NCI-H524 (cell line): ENCODE data around the gene CTNND2.

Experiments used
- DNase-seq, 2 experiments: peaks; one replicate each; lab custom pipeline; 2025; lab: John Stamatoyannopoulos, UW

The CTNND2 gene

GRCh38 chr5:11595045-11595444 lies 309.2 kb downstream of the CTNND2 start:
- DNase-seq, result peak in 1 of 2 experiments; percentile 48

- no peak for DNase-seq
These were observed 310.2 kb downstream of the CTNND2 start for GRCh38 chr5:11594021-11594420.

GRCh38 chr5:11590475-11590874 lies 313.8 kb downstream of the CTNND2 start:
- DNase-seq, result no peak

- no peak for DNase-seq
These were observed 315.4 kb downstream of the CTNND2 start for GRCh38 chr5:11588803-11589202.

- no peak for DNase-seq
These were observed 320.2 kb downstream of the CTNND2 start for GRCh38 chr5:11584017-11584416.

GRCh38 chr5:11579351-11579750 lies 324.9 kb downstream of the CTNND2 start:
- peak in 1 of 2 experiments; percentile 23 for DNase-seq

GRCh38 chr5:11574787-11575186 lies 329.5 kb downstream of the CTNND2 start:
- DNase-seq, result no peak

GRCh38 chr5:11573140-11573992 lies 330.9 kb downstream of the CTNND2 start:
- DNase-seq, result no peak

- DNase-seq, result no peak
These were observed 339.5 kb downstream of the CTNND2 start for GRCh38 chr5:11564706-11565105.

- no peak for DNase-seq
These were observed 340.4 kb downstream of the CTNND2 start for GRCh38 chr5:11563822-11564221.

GRCh38 chr5:11560915-11561697 lies 343.1 kb downstream of the CTNND2 start:
- no peak for DNase-seq

- no peak for DNase-seq
These were observed 347.2 kb downstream of the CTNND2 start for GRCh38 chr5:11557063-11557462.

GRCh38 chr5:11555171-11555570 lies 349.1 kb downstream of the CTNND2 start:
- DNase-seq, result no peak

GRCh38 chr5:11547730-11548129 lies 356.5 kb downstream of the CTNND2 start:
- no peak for DNase-seq

- DNase-seq, result no peak
These were observed 357.1 kb downstream of the CTNND2 start for GRCh38 chr5:11547140-11547539.

GRCh38 chr5:11540112-11540511 lies 364.1 kb downstream of the CTNND2 start:
- DNase-seq, result no peak

- peak in 1 of 2 experiments; percentile 60 for DNase-seq
These were observed 372.3 kb downstream of the CTNND2 start for GRCh38 chr5:11531811-11532555.

GRCh38 chr5:11528720-11529119 lies 375.5 kb downstream of the CTNND2 start:
- DNase-seq, result no peak

GRCh38 chr5:11527652-11528349 lies 376.4 kb downstream of the CTNND2 start:
- DNase-seq, result peak in 1 of 2 experiments; percentile 65

- DNase-seq, result no peak
These were observed 379.2 kb downstream of the CTNND2 start for GRCh38 chr5:11525020-11525419.

- DNase-seq, result no peak
These were observed 380.1 kb downstream of the CTNND2 start for GRCh38 chr5:11524188-11524587.

GRCh38 chr5:11522796-11523195 lies 381.4 kb downstream of the CTNND2 start:
- DNase-seq, result no peak
